Fibroblast of villous mesenchyme (primary cell): ENCODE results near the gene SEC16A. TPM values are rescaled to one million over a fixed set of nuclear protein-coding genes. Genes with fewer than 3 reads are reported as not detected.

Experiments
- DNase-seq: peaks from one replicate; pipeline ENCODE4 v3.0.0-alpha.2; 2010; ENCODE audit warnings: low read depth
- H3K4me3 ChIP-seq: 2 replicates; pipeline ENCODE4 v1.5.1; 2011; ENCODE audit warnings: low read depth, mild to moderate bottlenecking, low read length
- CTCF ChIP-seq: IDR thresholded peaks from 2 replicates; pipeline ENCODE4 v1.5.1; 2012; ENCODE audit warnings: low read depth, mild to moderate bottlenecking, low read length; ENCODE audit not compliant: insufficient read depth
- total RNA-seq: library from RNA; depleted of rRNA; stranded (reverse); fragments of >200 nt; gene quantifications from 2 replicates; pipeline ENCODE4 v1.2.3, GENCODE V29; 2012

Gene SEC16A
- total RNA-seq, 1 donor, result 43.2 TPM

- no peak overlapping the region for H3K4me3 ChIP-seq
- TF ChIP-seq CTCF, result no peak
- DNase-seq, result no peak
These were observed 6.3 kb downstream of the SEC16A start for GRCh38 chr9:136476369-136477150.

GRCh38 chr9:136474974-136475865 lies 7.6 kb downstream of the SEC16A start:
- DNase-seq, result no peak
- no peak overlapping the region for H3K4me3 ChIP-seq
- TF ChIP-seq CTCF, result no peak

GRCh38 chr9:136474021-136474640 lies 8.7 kb downstream of the SEC16A start:
- no peak for DNase-seq
- H3K4me3 ChIP-seq, result no peak overlapping the region
- TF ChIP-seq CTCF, result no peak

GRCh38 chr9:136473354-136473721 lies 9.5 kb downstream of the SEC16A start:
- no peak overlapping the region for H3K4me3 ChIP-seq
- no peak for DNase-seq
- TF ChIP-seq CTCF, result no peak

- TF ChIP-seq CTCF, result no peak
- no peak for DNase-seq
These were observed 10.0 kb downstream of the SEC16A start for GRCh38 chr9:136472640-136473353.

GRCh38 chr9:136471802-136472487 lies 10.9 kb downstream of the SEC16A start:
- TF ChIP-seq CTCF, result no peak
- no peak for DNase-seq
- H3K4me3 ChIP-seq, result no peak overlapping the region

More at GRCh38 chr9:136472640-136473353, 10.0 kb downstream of the SEC16A start:
- H3K4me3 ChIP-seq, result no peak overlapping the region
